Psoas muscle (tissue), 8 donors: ENCODE measurements around the gene GPC6. TPM values are rescaled to one million over a fixed set of nuclear protein-coding genes. Genes with fewer than 3 reads are reported as not detected.

Experiments
- ATAC-seq, 4 donors: fragments of 200-7000 bp; cut with Tn5 transposase; one replicate each; pipeline ENCODE4 v1.9.1; 2020; ENCODE audit warnings: moderate library complexity in 3 of 4, mild to moderate bottlenecking in 2 of 4
- DNase-seq, 2 donors: peaks; one replicate each; pipeline ENCODE4 v3.0.0-alpha.2; 2020
- H3K27ac ChIP-seq: fragments of 200-600 bp; one replicate; pipeline ENCODE4 v1.8.0; 2022
- H3K27me3 ChIP-seq, 3 donors: fragments of 200-600 bp in 1 of 3; one replicate each; pipeline versions ENCODE4 v1.6.1 to v1.8.0; 2013 to 2022; ENCODE audit warnings: low read length in 2 of 3, mild to moderate bottlenecking in 2 of 3, moderate library complexity in 1 of 3; ENCODE audit not compliant: insufficient read depth in 3 of 3
- H3K36me3 ChIP-seq, 2 donors: fragments of 200-600 bp in 1 of 2; one replicate each; pipeline versions ENCODE4 v1.6.1 to v1.8.0; 2013 to 2022; ENCODE audit warnings: low read depth in 1 of 2, mild to moderate bottlenecking in 1 of 2, moderate library complexity in 1 of 2; ENCODE audit not compliant: insufficient read depth in 1 of 2
- H3K4me1 ChIP-seq: fragments of 200-600 bp; one replicate; pipeline ENCODE4 v1.8.0; 2022
- H3K4me3 ChIP-seq: fragments of 200-600 bp; one replicate; pipeline ENCODE4 v1.8.0; 2022; ENCODE audit warnings: mild to moderate bottlenecking
- H3K9me3 ChIP-seq: fragments of 200-600 bp; one replicate; pipeline ENCODE4 v1.8.0; 2022
- WGBS, 3 donors: extraction: QIAGEN DNeasy Blood & Tissue Kit; methylation state at CpG; one replicate each; pipeline versions ENCODE4 v1.1.6 to v1.1.7; 2013; 5-methylcytosine and 5-hydroxymethylcytosine counted together
- intact Hi-C, 2 donors: fragments of 100-400 bp; cut with DNase I; formaldehyde crosslinking; loops; one replicate each; pipeline versions ENCODE4 v1.11.0 to v1.14.2; 2022
- polyA plus RNA-seq, 3 donors: library from polyadenylated mRNA; stranded (reverse); fragments of 200-250 nt; gene quantifications; one replicate each; pipeline ENCODE4 v1.2.3, GENCODE V29; 2013
- total RNA-seq, 4 donors: library from RNA; stranded (reverse); fragmentation: NEBNext Ultra II Directional in 2 of 4; extraction: Animal tissue kit (Norgen Biotek cat#: 25700) in 2 of 4; gene quantifications; one replicate each; pipeline versions ENCODE4 v1.2.1 to v1.2.4, GENCODE V29; 2021 to 2023
- TF ChIP-seq, protein P1 (sequence below): fragments of 200-600 bp; IDR thresholded peaks from one replicate; pipeline ENCODE4 v1.8.0; 2022; ENCODE audit warnings: antibody characterized with exemption
- donor health status: healthy with polysubstance abuse.
- donor health status: DM: no; HTN: no; CAD: no; lungs with moderate emphysema.
- donor health status: Bipolar disorder and iron deficiency.
- donor health status: healthy.
- donor health status: DM: yes; HTN: yes; CAD: no.
- donor health status: DM: no; HTN: no; CAD: no.
- donor health status: DM: no; HTN: no; CAD: no.
- donor health status: DM: yes; HTN: yes; CAD: no.

Gene GPC6
- total and polyA plus RNA-seq, 7 donors = 0.07 to 3.7 (median 0.57) TPM

- intact Hi-C loops = no loop called here
- no peak for DNase-seq
- H3K27me3 ChIP-seq = no peaks in the 10 kb centered on the region
- WGBS, 3 donors = 82 to 91% (median 84%) methylated on average over 7 of the region's 7 CpGs
- H3K4me3 ChIP-seq = no peak overlapping the region
- no peak overlapping the region for H3K27ac ChIP-seq
- H3K9me3 ChIP-seq = no peaks in the 10 kb centered on the region
- no peak for ATAC-seq
- H3K36me3 ChIP-seq = no peaks in the 10 kb centered on the region
- TF ChIP-seq, protein P1, sequence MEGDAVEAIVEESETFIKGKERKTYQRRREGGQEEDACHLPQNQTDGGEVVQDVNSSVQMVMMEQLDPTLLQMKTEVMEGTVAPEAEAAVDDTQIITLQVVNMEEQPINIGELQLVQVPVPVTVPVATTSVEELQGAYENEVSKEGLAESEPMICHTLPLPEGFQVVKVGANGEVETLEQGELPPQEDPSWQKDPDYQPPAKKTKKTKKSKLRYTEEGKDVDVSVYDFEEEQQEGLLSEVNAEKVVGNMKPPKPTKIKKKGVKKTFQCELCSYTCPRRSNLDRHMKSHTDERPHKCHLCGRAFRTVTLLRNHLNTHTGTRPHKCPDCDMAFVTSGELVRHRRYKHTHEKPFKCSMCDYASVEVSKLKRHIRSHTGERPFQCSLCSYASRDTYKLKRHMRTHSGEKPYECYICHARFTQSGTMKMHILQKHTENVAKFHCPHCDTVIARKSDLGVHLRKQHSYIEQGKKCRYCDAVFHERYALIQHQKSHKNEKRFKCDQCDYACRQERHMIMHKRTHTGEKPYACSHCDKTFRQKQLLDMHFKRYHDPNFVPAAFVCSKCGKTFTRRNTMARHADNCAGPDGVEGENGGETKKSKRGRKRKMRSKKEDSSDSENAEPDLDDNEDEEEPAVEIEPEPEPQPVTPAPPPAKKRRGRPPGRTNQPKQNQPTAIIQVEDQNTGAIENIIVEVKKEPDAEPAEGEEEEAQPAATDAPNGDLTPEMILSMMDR = no peak
- no peaks in the 10 kb centered on the region for H3K4me1 ChIP-seq
These were observed 620.6 kb downstream of the GPC6 start for GRCh38 chr13:93847162-93847561.

GRCh38 chr13:93848247-93848646 lies 621.6 kb downstream of the GPC6 start:
- no peak overlapping the region for H3K27ac ChIP-seq
- H3K36me3 ChIP-seq = no peaks in the 10 kb centered on the region
- no peaks in the 10 kb centered on the region for H3K4me1 ChIP-seq
- no peak overlapping the region for H3K4me3 ChIP-seq
- WGBS, 3 donors = 60 to 78% (median 73%) methylated on average over 4 of the region's 4 CpGs
- ATAC-seq (no peak), DNase-seq (no peak)
- no peaks in the 10 kb centered on the region for H3K9me3 ChIP-seq
- intact Hi-C loops = no loop called here
- TF ChIP-seq, protein P1 = no peak
- no peaks in the 10 kb centered on the region for H3K27me3 ChIP-seq

- DNase-seq (no peak), ATAC-seq (no peak)
- intact Hi-C loops = no loop called here
- H3K9me3 ChIP-seq = no peaks in the 10 kb centered on the region
- TF ChIP-seq, protein P1 = no peak
- WGBS, 3 donors = 64 to 72% (median 68%) methylated on average over 2 of the region's 2 CpGs
- H3K4me1 ChIP-seq = no peaks in the 10 kb centered on the region
- no peaks in the 10 kb centered on the region for H3K36me3 ChIP-seq
- H3K27ac ChIP-seq = no peak overlapping the region
- H3K4me3 ChIP-seq = no peak overlapping the region
- H3K27me3 ChIP-seq = no peaks in the 10 kb centered on the region
These were observed 624.6 kb downstream of the GPC6 start for GRCh38 chr13:93851236-93851635.

GRCh38 chr13:93853912-93854311 lies 627.3 kb downstream of the GPC6 start:
- intact Hi-C loops = no loop called here
- Histone ChIP-seq H3K9me3 (no peaks in the 10 kb centered on the region), H3K27ac (no peak overlapping the region), H3K4me1 (no peaks in the 10 kb centered on the region), H3K27me3 (no peaks in the 10 kb centered on the region), H3K36me3 (no peaks in the 10 kb centered on the region), H3K4me3 (no peak overlapping the region)
- TF ChIP-seq, protein P1 = no peak
- 76 to 86% (median 79%) methylated on average over 5 of the region's 5 CpGs for WGBS, 3 donors
- no peak for ATAC-seq
- no peak for DNase-seq

- H3K27ac ChIP-seq = no peak overlapping the region
- TF ChIP-seq, protein P1 = no peak
- ATAC-seq = no peak
- H3K27me3 ChIP-seq = no peaks in the 10 kb centered on the region
- intact Hi-C loops = no loop called here
- no peaks in the 10 kb centered on the region for H3K9me3 ChIP-seq
- no peak for DNase-seq
- H3K4me3 ChIP-seq = no peak overlapping the region
- H3K36me3 ChIP-seq = no peaks in the 10 kb centered on the region
- H3K4me1 ChIP-seq = no peaks in the 10 kb centered on the region
These were observed 630.5 kb downstream of the GPC6 start for GRCh38 chr13:93857126-93857525.
